ENCODE measurements around the gene AKIP1. TPM values are rescaled to one million over a fixed set of nuclear protein-coding genes. Genes with fewer than 3 reads are reported as not detected.
"Not testable (repeated sequence)": the region's sequence is repeated elsewhere in the genome, so short reads cannot be mapped to it uniquely, and the experiment has no call there.

Gene AKIP1
- total RNA-seq, 1 donor = 32.7 TPM

GRCh38 chr11:8871171-8871775 lies 39.7 kb upstream of the AKIP1 start:
- H3K4me3 ChIP-seq (ENCODE audit: low read depth, low read length) = peak overlapping the region; percentile 76
- peak; percentile 96 for DNase-seq (ENCODE audit: low read depth)
- peak; percentile 0 for TF ChIP-seq CTCF (IDR thresholded peaks at IDR 0.05; ENCODE audit: insufficient read depth, low read length)

DNA sequence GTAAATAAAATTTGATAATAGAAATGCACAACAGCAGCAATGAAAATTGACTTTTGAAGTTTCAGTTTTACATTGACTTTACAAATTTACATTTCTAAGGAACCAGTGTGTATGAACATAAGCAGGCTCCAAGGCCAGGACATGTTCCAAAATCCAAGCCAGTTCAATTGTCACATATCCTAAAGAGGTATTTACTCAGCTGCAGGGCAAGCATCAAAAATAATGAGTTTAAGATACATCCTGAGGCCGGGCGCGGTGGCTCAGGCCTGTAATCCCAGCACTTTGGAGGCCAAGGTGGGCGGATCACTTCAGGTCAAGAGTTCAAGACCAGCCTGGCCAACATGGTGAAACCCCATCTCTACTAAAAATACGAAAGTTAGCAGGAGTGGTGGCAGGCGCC lies 39.0 kb upstream of the AKIP1 start:
- no peak for DNase-seq (ENCODE audit: low read depth)
- TF ChIP-seq CTCF (IDR thresholded peaks at IDR 0.05; ENCODE audit: insufficient read depth, low read length) = no peak
- no peak overlapping the region for H3K4me3 ChIP-seq (ENCODE audit: low read depth, low read length)

DNA sequence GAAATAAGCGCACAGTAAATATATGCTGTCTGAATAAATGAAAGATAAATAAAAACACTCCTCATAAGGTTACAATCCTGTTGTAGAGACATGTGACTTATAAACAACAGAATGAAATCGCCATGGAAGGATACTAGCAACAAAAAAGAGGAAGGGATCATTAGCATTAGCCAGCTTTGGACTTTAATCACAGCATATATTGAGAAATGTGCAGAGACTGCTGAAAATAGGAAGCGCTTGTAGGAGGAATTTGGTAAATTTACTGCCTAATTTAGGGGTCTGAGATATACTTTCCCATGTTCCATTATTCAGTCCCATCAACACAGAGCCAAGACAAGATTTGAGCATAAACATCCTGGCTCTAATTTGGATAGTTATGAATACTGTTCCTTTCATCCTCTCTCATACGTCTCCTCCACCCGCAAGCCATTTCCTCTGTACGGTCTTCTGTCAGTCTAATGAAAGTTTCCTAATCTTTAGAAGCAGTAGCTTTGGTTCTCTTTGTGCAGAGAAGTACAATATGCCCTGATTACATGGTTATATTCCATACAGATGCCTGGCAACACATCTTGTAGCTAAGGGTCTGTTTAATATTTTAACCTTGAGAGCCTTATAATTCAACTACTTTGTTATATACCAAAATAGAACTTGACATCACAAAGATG lies 37.1 kb upstream of the AKIP1 start:
- no peak for DNase-seq (ENCODE audit: low read depth)

DNA sequence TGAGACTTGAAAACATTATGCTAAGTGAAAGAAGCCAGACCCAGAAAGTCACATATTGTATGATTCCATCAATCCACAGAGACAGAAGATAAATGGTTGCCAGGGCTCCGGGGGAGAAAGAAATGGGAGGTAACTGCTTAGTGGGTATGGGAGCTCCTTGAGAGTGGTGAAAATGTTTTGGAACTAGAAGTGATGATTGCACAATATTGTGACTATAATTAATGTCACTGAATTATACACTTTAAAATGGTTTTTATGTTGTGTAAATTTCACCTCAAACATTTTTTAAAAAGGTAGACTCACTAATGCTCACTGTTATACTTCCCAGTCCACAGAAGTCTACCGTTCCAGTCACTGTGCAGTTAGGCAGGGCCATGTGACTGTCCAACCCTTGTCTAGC lies 32.2 kb upstream of the AKIP1 start:
- TF ChIP-seq CTCF (IDR thresholded peaks at IDR 0.05; ENCODE audit: insufficient read depth, low read length) = no peak
- no peak overlapping the region for H3K4me3 ChIP-seq (ENCODE audit: low read depth, low read length)

More for the DNA sequence above, 37.1 kb upstream of the AKIP1 start:
- no peak for TF ChIP-seq CTCF (IDR thresholded peaks at IDR 0.05; ENCODE audit: insufficient read depth, low read length)
- no peak overlapping the region for H3K4me3 ChIP-seq (ENCODE audit: low read depth, low read length)

DNA sequence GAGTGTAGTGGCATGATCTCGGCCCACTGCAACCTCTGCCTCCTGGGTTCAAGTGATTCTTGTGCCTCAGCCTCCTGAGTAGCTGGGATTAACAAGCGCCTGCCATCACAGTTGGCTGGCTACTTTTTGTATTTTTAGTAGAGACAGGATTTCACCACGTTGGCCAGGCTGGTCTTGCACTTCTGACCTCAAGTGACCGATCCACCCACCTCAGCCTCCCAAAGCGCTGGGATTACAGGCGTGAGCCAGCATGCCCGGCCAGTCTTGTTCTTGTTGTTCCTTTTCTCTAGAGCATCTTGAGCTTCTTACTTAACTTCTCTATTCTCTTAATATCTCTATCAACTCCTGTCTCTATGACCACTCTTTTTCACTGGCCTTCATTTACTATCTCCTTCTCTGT lies 29.4 kb upstream of the AKIP1 start:
- H3K4me3 ChIP-seq (ENCODE audit: low read depth, low read length); DNase-seq (ENCODE audit: low read depth): not testable (repeated sequence)

More for the DNA sequence above, 32.2 kb upstream of the AKIP1 start:
- DNase-seq (ENCODE audit: low read depth) = no peak

DNA sequence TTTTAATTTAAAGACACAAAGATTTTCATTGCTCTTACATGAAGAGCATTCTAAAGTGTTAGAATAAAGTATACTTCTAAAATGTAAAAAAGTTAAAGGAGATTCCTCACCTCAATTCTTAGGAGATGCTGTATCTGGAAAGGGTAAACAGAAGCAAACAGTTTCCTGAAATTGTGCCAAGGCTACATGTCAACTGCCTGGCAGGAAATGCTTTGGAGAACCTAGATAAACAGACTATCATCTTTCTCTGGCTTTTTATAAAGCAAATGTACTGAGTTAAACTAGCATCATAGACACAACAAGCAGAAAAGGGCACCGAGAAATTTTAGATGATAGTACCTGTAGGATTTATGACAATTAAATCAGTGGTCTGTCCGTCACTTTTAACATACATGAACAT lies 24.7 kb upstream of the AKIP1 start:
- H3K4me3 ChIP-seq (ENCODE audit: low read depth, low read length) = no peak overlapping the region
- no peak for TF ChIP-seq CTCF (IDR thresholded peaks at IDR 0.05; ENCODE audit: insufficient read depth, low read length)
- no peak for DNase-seq (ENCODE audit: low read depth)

- DNase-seq (ENCODE audit: low read depth); H3K4me3 ChIP-seq (ENCODE audit: low read depth, low read length): not testable (repeated sequence)
Observed at GRCh38 chr11:8891185-8891584, 19.8 kb upstream of the AKIP1 start.
